GM12864 (cell line): ENCODE measurements around the gene SEMA3D.

Experiments
- DNase-seq: peaks from one replicate; pipeline ENCODE4 v3.0.0-alpha.2; 2011; ENCODE audit warnings: low read depth
- H3K4me3 ChIP-seq: 2 replicates; pipeline ENCODE4 v1.5.1; 2011; ENCODE audit warnings: mild to moderate bottlenecking, low read depth, low read length, control low read depth
- TF ChIP-seq, protein P1 (sequence below): IDR thresholded peaks from 2 replicates; pipeline ENCODE4 v1.5.1; 2011; ENCODE audit warnings: low read depth, mild to moderate bottlenecking, moderate library complexity, low read length, control low read depth, inconsistent platforms; ENCODE audit errors: missing control alignments

SEMA3D gene

DNA sequence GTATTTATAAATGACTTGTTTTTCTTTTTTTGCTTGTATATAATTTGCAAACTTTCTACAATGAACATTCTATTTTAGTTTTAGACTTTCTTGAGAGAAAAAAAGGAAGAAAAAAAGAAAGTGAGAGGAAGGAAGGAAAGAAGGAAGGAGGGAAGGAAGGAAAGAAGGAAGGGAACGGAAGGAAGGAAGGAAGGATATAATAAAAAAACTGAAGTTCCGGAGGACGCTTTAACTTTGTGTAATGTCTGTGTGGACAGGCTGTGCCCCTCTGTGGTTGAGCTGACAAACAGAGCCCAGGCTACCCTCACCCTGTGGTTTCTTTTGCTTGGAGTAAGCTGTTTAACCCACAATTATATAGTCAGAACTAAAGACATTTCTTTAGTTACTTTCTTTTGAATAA is 108.7 kb downstream of the SEMA3D start:
- DNase-seq: no peak
- TF ChIP-seq, protein P1, sequence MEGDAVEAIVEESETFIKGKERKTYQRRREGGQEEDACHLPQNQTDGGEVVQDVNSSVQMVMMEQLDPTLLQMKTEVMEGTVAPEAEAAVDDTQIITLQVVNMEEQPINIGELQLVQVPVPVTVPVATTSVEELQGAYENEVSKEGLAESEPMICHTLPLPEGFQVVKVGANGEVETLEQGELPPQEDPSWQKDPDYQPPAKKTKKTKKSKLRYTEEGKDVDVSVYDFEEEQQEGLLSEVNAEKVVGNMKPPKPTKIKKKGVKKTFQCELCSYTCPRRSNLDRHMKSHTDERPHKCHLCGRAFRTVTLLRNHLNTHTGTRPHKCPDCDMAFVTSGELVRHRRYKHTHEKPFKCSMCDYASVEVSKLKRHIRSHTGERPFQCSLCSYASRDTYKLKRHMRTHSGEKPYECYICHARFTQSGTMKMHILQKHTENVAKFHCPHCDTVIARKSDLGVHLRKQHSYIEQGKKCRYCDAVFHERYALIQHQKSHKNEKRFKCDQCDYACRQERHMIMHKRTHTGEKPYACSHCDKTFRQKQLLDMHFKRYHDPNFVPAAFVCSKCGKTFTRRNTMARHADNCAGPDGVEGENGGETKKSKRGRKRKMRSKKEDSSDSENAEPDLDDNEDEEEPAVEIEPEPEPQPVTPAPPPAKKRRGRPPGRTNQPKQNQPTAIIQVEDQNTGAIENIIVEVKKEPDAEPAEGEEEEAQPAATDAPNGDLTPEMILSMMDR: no peak
- no peak overlapping the region for H3K4me3 ChIP-seq

GRCh38 chr7:85075864-85076263 is 111.0 kb downstream of the SEMA3D start:
- no peak overlapping the region for H3K4me3 ChIP-seq
- TF ChIP-seq, protein P1: no peak
- DNase-seq: no peak

GRCh38 chr7:85074992-85075391 is 111.9 kb downstream of the SEMA3D start:
- no peak for DNase-seq
- no peak overlapping the region for H3K4me3 ChIP-seq
- TF ChIP-seq, protein P1: no peak

DNA sequence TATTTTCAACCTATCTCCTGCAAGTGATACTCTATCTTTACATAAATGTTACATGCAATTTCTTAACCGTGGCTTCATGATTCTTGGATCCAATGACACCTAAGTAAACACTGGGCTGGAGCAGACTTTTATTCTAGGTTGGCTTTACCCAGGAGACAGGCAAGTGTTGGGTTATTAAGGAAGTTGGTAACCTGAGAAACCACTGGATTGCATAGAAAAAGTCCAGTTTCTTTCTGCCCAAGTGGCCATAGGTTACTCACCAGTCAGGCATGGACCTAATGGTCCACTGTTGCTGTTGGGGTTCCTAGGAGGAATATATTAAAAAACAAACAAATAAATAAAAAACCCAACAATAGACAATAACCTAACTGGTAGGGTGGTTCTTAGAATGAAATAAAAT is 112.8 kb downstream of the SEMA3D start:
- TF ChIP-seq, protein P1: no peak
- DNase-seq: no peak
- H3K4me3 ChIP-seq: no peak overlapping the region

DNA sequence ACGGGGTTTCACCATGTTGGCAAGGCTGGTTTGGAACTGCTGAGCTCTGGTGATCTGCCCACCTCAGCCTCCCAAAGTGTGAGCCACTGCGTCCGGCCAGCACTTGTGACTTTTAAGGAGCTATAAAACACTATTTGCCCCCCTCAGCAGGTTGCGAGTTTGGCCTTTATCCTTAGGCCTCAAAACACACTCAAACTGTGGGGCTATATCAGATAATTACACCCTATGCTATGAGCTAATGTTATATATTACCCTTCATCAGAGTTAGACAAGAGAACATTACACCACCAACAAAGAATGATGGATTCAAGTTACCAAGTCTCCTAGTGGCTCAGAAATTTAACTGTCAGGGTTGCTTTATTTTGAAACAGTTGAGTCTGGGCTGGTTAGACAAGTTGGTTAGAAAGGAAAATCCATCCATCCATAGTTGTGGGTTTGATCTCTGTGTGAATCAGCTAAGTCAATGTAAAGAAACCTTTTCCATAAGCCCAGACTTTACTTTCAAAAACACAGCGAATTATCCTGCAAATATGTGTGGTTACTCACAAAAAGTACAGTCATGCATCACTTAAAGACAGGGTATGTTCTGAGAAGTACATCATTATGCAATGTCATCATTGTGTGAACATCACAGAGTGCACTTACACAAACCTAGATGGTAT is 115.8 kb downstream of the SEMA3D start:
- no peak for DNase-seq
- H3K4me3 ChIP-seq: no peak overlapping the region
- TF ChIP-seq, protein P1: no peak

DNA sequence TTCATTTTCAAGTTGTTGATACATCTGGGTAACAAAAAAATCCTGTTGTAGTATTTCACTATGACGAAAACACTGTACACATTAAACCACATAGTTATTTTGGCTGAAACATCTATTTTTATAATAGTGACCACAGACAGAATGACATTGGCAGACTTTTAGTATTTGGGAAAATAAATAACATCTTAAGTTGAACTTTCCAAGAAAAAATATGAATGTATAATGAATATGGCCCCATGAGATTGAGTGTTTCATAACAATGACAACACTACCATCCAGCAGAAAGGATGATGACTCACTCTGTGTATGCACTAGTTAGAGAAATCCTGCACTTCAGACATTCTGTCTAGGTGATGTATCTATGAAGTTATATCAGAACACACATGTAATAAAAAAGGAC is 118.1 kb downstream of the SEMA3D start:
- no peak for DNase-seq
- TF ChIP-seq, protein P1: no peak
- no peak overlapping the region for H3K4me3 ChIP-seq

GRCh38 chr7:85067371-85067770 is 119.5 kb downstream of the SEMA3D start:
- TF ChIP-seq, protein P1: no peak
- H3K4me3 ChIP-seq: no peak overlapping the region
- DNase-seq: no peak
